Measurements from ENCODE around the gene SAAL1. TPM values are rescaled to one million over a fixed set of nuclear protein-coding genes. Genes with fewer than 3 reads are reported as not detected.

The SAAL1 gene
- total RNA-seq, 1 donor from 2014 or later = 33.7 TPM

DNA sequence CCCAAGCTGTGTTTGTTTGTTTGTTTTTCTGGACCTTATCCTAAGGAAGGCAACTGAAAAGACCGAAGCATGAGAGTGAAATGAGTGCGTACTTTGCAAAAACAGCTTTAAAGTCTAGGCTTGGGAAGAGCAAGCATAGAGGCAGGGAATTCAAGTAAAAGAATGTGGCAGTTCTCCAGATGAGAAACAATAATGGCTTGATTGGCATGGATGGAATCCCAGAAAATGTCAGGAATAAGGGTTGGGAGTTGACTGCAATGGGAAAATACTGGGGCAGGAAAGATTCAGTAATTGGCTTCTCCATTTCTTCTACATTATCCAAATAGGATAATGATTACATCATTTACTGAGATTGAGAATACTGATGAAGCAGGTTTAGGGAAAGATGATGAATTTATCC, 17.5 kb downstream of the SAAL1 start:
- intact Hi-C loops (cut with micrococcal nuclease) = no loop called here

DNA sequence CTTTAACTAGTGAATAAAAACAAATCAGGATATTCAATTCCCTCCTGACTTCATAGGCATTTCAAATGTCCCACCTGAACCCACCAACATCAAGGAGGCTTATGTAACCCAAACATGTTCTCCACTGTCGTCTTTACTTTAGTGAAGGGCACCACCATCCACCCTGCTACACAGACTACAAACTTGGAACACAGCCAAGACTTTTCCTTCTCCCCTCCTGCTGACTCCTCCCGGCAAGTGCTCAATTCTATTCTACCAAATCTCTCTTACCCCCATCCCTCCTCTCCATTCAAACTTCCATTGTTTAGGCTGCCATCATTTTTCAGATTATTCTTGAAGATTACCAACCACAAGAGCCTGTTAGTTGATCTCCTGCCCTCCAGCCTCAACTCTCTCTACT, 24.3 kb downstream of the SAAL1 start:
- intact Hi-C loops (cut with micrococcal nuclease) = no loop called here

DNA sequence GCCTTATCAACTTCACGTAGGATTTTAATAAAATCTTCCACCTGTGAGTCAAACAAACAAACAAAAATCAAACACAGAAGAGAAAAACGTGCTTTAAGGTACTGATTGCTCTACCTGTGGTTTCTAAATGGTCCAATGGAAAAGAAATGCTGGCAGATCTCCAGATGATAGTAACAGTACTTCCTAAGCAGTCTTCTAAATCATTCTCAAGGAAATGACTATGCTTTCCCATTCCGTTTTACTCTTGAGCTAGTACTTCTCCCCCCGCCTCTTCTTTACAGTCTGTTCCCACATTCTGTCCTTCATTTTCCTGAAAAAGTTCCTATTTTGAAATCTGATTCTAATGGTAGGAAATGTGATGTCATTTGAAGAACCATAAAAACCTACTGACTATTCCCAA, 25.4 kb downstream of the SAAL1 start:
- intact Hi-C loops (cut with micrococcal nuclease) = no loop called here

DNA sequence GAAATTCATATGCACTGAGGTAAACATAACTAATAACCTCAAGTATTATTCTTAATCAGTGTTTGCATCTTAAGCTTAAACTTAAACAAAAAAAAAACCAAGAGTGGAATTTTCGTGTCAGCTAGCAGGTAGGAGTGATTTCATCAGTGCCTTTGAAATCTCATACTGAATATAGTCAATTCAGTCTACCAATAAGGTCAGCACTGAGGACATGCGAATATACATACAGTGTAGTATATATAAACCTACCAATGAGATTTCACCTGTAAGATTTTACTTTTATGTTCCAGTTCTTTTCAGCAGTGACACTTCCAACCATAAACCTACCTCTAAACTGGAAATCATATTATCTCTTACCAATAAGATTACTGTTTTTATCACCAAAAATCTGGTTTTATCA, 27.0 kb downstream of the SAAL1 start:
- intact Hi-C loops (cut with micrococcal nuclease) = no loop called here

DNA sequence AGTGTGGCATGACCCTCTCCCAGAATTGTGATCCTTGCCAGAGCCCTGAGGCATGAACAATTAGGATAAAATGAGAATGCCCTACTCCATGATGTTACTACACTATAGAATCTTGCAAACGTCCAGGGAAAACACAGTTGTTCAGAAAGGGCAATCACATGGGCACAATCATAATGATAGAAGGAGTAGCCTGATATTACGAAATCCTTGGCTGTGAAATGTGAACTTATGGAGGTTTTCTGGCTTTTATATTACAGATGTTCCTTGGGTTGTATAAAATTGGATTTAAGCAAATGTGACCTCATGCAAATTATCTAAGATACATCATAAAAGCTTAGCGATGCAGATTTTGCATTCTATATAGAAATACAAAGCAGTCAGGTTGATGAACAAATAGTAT, 30.4 kb downstream of the SAAL1 start:
- intact Hi-C loops (cut with micrococcal nuclease) = no loop called here

DNA sequence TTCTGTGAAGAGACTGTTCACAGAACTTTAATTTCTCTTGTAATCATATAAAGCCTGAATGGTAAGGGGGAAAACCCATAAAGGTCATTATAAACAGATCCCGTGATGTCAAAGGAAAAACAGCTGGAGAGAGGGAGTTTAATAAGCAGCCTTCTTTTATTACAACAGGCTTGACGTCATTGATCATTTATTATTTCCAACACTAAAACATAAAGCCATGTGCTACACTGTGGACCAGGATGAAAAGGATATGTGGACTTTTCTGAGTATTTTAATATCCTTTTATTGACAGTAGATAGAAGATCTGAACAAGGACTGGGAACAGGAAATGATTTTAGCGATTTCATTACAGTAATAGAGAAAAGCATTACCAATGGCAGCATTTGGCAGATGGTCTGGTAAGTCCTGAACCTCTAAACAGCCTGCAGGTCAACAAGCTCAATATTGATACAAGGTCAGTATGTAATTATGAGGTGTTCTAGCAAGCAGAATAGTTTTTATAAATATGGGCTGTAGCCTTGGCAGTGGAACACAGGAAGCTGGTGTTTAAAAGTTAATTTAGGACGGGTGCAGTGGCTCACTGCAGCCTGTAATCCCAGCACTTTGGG, 34.7 kb downstream of the SAAL1 start:
- intact Hi-C loops (cut with micrococcal nuclease) = no loop called here

DNA sequence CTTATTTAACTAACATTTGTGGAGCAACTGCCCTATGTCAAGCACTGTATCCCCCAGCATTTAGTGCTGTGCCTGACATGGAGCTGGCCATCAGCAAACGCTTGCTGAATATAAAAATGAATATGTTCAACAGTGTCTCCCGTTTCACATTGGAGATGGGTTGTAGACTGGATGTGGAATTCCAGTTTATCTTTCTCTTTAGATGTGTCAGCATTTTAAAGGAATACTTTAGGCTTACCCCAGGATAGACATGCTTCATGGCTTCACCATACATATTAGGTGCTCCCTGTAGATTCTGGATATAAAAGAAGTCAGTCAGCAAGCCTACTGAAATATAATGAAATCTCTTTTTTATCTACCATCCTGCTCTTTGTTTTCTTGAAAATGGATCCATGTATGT, 38.5 kb downstream of the SAAL1 start:
- intact Hi-C loops (cut with micrococcal nuclease) = no loop called here

DNA sequence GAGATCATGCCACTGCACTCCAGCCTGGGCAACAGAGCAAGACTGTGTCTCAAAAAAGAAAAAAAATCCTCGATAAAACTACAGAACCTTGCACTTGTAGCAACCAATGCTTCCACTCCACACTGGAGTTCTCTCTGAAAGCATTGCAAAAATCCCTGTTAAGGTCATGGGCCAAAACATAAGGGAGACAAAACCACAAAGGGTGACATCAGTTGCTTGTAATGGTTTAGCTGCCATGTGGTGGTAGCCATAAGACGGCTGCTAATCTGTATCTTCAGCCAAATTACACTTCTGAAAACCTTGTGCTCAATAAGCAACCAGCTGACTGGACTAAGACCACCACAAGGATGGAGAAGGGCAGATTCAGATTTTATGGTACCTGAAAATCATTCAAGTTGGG, 39.3 kb downstream of the SAAL1 start:
- intact Hi-C loops (cut with micrococcal nuclease) = no loop called here

DNA sequence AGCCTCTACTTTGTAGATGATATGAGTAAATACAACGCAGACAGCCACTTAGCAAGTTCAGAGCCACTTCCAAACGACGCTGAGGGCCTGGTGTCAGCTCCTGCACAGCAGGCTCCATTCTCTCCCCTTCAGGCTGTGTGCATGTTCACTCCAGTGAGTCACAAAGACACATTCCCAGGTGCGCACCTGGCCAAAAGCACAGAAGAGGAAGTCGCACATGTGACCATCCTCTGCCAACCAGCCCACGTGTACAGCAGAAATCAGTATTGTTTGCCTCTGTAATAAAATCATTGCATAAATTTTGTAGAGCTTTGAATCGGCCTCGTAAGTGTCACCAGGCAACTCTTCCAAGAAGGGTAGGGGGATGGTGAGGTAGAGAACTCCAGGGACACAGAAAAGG, 40.3 kb downstream of the SAAL1 start:
- intact Hi-C loops (cut with micrococcal nuclease) = no loop called here

DNA sequence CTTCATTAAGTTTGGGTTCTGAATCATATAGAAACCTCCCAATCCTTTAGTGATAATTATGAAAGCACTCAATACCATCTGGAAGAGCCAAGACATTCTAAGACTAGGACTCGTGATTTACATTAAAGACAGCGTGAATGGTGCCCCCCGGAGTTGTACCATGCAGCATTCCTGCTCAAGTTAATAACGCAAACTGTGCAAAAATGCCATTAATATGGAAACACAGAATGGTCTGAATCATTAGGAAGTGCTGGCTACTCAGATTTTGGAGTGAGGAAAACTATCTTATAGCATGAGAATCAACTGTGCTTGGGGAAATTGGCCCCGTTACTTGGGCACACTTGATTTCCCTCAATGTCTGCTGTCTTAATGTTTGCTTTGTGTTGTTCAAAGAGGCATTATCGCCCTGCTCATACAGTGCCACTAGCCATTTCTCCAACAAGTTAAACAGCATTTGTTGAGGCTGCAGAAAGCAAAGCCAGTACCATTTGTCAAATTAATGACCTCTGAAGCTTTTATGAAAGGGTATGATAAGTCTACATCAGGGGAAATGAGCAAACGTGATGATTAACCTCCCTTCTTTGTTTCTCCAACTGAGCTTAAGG, 41.3 kb downstream of the SAAL1 start:
- intact Hi-C loops (cut with micrococcal nuclease) = no loop called here

DNA sequence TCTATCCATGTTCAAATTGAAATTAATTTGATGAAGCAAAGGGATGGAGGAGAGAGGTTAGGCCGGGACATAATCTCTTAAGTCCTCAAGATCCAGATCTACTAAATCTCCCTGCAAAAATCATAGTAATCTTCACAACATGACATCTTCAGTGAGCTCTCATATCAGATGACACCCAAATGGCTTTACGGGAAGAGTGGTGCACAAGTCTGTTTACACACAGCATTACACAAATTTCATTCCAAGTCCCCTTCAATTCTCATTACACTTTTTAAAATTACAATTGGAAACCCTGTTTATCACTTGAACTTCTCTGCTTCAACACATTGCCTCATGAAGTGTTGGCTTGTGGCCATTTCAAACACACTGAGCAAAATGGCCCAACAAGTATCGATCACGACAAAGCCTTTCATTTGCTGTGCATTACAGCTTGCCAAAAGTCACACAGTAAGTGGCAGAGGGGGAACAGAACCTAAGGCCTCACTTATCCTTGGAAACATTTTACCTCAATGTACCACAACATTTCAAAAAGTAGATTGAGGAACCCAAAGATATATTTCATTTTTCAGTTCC, 41.9 kb downstream of the SAAL1 start:
- intact Hi-C loops (cut with micrococcal nuclease) = no loop called here

DNA sequence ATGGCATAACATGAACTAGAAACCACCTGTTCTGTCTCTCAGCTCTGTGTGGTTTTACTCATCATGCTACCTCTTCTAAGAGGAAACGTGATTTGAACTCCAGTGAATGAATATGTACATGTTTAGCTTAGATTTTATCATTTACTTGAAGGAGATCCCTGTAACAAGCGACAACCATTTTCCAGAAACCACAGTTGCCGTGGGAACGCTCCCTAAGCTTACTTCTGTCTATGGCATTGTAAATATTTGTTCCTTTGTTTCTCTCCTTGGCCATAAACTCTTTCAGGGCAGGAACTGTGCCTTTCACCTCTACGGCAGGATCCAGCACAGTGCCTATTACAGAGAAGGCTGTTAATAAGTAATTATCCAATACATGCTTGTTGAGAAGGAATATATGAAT, 42.8 kb downstream of the SAAL1 start:
- intact Hi-C loops (cut with micrococcal nuclease) = no loop called here

DNA sequence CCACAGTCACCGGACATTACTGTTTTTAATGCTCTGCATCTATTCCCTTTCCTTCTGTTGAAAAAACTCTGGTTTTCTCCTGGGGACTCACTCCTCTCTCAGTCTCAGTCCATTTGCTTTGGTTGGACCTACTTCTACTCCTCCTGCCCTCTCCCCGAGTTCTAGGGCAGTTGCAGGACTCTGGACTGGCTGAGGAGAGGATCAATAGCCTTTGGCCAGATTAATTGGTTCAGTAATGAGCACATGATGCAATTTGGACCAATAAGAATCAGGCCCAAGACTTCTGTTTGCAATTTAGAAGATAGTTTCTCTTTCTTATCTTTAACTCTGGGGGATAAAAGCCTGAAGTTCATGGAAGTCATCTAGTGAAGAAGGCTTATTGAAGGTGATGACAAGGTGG, 44.5 kb downstream of the SAAL1 start:
- intact Hi-C loops (cut with micrococcal nuclease) = no loop called here

DNA sequence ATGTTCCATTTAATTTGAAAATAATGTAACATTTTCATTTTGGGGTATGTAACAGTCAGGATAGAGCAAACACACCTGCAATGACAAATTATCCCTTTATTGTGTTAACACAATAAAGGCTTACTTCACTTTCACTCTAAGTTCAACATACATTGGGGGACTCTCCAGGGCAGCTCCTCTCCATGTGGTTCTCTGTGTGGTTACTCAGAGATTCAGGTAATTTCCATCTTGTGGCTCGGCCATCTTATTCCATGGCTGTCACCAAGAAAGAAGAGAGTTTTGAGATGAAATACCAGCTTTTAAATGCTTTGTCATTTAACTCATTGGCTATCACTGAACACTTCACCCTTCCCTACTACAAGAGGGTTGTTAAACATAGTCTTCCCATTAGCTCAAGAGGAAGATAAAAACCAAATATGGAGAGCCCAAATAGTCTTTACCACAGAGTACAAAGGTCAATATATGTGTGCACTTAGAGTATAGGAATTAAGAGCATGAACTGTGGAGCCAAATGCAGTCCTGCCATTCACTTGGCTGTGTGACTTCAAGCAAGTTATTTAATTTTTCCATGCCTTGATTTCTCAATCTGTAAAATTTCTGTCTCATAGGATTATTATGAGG, 49.2 kb downstream of the SAAL1 start:
- intact Hi-C loops (cut with micrococcal nuclease) = no loop called here

DNA sequence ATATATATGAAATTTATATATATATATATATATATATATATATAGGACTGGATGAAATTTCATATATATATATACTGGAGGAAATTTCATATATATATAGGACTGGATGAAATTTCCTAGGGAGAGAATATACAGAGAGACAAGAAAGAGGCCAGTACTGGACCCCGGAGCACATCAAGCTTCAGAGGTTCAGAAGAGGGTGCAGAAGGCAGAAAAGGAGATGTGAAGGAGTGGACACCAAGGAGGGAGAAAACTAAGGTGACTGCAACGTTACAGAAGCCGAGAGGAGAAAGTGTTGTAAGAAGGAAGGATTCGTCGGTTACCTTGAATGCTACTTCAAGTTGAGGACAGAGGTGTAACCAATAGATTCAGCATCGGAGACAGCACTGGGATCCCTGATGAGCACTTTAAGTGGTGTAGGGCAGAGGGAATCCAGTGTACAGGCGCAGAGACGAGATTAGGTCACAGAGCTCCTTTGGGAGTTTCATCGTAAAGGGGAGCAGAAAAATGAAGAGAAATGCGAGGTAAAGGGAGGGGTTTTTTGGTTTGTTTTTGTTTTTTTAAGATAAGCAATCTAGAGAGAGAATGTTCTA, 51.3 kb downstream of the SAAL1 start:
- intact Hi-C loops (cut with micrococcal nuclease) = no loop called here

DNA sequence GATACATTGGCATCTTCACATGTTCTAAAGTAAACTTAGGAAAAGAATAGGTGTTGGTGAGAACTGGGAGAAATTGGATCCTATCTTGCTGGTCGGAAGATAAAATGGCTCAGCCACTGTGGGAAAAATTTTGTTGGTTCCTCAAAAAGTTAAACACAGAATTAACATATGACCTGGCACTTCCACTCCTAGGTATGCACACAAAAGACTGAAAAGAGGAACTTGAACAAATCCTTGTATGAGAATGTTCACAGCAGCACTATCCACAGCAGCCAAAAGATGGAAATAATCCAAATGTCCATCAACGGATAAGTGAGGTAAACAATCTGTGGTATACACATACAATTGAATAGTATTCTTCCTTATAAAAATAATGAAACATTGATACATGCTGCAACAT, 55.0 kb downstream of the SAAL1 start:
- intact Hi-C loops (cut with micrococcal nuclease) = no loop called here

DNA sequence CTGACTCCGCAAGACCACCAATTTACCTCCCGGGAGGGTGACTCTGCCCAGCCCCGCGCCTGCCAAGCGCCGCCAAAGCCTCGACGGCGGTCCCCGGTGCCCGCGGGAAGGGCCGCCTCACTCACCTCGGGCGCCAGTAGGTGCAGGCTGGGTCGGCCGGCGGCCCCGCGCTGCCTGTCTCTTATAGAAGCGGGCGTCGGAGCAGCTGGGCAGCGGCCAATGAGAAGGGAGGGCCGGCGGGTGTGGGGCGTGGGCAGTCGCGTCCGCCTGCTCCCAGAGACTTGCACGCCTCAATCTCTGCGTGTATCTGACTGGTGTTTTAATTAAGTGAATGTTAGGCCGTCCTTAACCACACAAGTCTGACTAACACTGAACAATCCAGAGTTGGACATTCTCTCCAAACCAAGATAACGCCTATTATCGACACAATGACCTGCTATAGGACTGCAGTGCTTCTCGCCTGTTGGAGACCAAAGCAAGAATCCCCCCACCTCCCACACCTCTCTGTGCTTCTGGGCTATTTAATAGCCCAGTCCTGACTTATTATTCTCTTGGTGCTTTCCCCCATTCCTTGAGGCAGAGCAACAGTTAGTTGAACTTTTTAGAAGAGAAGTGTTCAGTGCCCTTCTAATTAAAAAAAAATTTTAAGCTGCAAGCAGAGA, 59.6 kb downstream of the SAAL1 start, which contains the start of gene TPH1:
Gene TPH1, minus strand, starts transcription at position 154 of the 662 bp plus-strand sequence. CDS start 5,507 bp downstream, outside the sequence.
- intact Hi-C loops (cut with micrococcal nuclease) = no loop called here

DNA sequence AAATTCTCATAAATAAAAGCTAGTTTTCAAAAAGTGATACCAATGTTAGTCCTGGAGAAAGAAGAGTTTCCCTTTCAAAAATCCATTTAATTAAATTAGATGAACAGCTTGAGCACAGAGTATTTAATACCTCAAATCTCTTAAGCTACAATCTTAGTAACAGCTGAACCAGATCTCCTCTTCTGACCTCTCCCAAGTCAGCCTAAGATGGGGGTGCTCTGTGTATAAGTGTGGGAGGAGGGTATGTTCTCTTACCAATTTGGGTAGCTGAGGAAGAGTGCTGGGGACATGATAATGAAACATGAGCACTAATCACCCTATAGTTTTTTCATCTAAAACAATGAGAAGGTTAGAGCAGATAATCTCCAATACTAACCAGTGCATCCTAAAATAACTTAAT, 69.4 kb downstream of the SAAL1 start:
- intact Hi-C loops (cut with micrococcal nuclease) = no loop called here
